ENCODE data around the gene GLYAT. TPM values are rescaled to one million over a fixed set of nuclear protein-coding genes. Genes with fewer than 3 reads are reported as not detected.

GLYAT gene
- total RNA-seq, 1 donor: not detected

DNA sequence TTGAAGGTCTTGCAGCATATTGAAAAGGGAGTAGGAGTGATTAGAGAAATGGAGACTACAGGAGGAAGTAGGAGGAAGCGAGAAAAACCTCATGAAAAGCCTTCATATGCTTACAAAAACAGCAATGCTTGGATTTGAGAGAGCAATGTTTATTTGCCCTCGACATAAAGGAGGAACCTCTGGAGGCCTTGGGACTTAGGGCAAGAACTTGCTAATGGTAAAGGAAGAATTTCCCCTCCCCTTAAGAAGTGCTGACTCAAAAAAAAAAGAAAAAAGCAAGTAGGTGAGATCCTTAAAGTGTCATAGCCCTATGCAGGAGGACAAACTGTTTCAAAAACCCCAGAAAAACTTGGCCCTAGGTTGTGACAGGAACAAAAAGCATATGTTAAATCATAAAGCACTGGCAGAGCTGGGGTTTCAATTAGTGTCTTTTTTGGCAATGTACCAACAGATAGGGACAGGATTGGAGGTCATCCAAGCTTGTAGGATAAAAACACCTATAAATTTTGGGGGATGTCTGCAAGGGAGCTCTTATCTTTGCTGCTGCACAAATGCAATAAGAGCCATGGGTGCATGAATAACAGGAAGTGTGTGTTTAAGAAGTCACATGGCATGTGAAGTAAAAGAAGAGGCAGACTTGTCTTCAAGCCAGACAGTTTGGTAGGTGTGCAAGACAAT lies 4.9 kb downstream of the GLYAT start:
- no peak overlapping the region for H3K27ac ChIP-seq (ENCODE audit: low read depth, low read length)

DNA sequence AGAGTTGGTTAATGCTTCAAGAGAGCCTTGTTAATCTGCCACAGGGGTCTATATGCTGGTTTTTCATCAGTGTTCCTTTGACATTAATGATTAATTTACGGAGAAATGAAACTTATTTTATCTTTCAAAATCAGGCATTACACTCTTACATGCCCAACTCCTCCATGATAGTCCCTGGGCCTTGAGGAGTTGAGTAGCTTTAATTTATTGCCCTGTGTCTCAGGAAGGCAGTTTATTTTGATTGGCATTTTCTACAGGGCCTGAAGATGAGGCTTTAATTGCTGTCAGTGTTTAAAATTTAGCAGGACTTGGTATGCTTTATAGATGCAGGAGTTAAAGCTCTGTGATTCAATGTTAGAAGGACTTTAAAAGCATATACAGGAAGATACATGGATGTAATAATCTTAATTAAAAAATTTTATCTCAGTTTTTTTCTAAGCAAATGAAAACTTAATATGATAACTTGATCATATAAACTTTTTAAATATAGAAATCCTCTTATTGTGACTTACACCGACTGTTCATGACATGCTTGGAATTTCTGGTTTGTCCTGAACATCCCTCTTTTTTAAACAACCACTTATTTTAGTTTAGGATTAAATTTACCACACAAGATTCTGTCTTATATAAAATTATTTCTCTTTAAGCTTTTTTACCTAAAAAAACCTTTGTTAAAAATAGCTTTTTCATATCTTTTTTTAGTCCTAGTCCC lies 12.2 kb downstream of the GLYAT start:
- Histone ChIP-seq H3K4me3 (ENCODE audit: insufficient read depth, low read length) (no peak overlapping the region), H3K27ac (ENCODE audit: low read depth, low read length) (no peak overlapping the region), H3K9me3 (ENCODE audit: low read depth, low read length) (no peaks in the 10 kb centered on the region), H3K4me2 (ENCODE audit: insufficient read depth, low read length) (no peak overlapping the region), H3K36me3 (ENCODE audit: insufficient read depth, low read length) (no peaks in the 10 kb centered on the region), H3K27me3 (ENCODE audit: insufficient read depth, low read length) (no peaks in the 10 kb centered on the region), H3K79me2 (ENCODE audit: insufficient read depth, low read length) (no peaks in the 10 kb centered on the region), H3K4me1 (ENCODE audit: insufficient read depth, low read length) (no peaks in the 10 kb centered on the region), H2AFZ (ENCODE audit: low read length) (no peak overlapping the region), H4K20me1 (ENCODE audit: insufficient read depth, low read length) (no peaks in the 10 kb centered on the region)
- TF ChIP-seq, protein P1, sequence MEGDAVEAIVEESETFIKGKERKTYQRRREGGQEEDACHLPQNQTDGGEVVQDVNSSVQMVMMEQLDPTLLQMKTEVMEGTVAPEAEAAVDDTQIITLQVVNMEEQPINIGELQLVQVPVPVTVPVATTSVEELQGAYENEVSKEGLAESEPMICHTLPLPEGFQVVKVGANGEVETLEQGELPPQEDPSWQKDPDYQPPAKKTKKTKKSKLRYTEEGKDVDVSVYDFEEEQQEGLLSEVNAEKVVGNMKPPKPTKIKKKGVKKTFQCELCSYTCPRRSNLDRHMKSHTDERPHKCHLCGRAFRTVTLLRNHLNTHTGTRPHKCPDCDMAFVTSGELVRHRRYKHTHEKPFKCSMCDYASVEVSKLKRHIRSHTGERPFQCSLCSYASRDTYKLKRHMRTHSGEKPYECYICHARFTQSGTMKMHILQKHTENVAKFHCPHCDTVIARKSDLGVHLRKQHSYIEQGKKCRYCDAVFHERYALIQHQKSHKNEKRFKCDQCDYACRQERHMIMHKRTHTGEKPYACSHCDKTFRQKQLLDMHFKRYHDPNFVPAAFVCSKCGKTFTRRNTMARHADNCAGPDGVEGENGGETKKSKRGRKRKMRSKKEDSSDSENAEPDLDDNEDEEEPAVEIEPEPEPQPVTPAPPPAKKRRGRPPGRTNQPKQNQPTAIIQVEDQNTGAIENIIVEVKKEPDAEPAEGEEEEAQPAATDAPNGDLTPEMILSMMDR (IDR thresholded peaks at IDR 0.05; ENCODE audit: extremely low read depth, low read depth, low read length): no peak
- no peak for DNase-seq (ENCODE audit: insufficient read length, low spot score, missing footprints)

More for the DNA sequence above, 4.9 kb downstream of the GLYAT start:
- H4K20me1 ChIP-seq (ENCODE audit: insufficient read depth, low read length): no peaks in the 10 kb centered on the region
- H3K4me1 ChIP-seq (ENCODE audit: insufficient read depth, low read length): no peaks in the 10 kb centered on the region
- no peak for DNase-seq (ENCODE audit: insufficient read length, low spot score, missing footprints)
- no peaks in the 10 kb centered on the region for H3K79me2 ChIP-seq (ENCODE audit: insufficient read depth, low read length)
- H2AFZ ChIP-seq (ENCODE audit: low read length): no peak overlapping the region
- H3K27me3 ChIP-seq (ENCODE audit: insufficient read depth, low read length): no peaks in the 10 kb centered on the region
- no peak overlapping the region for H3K4me2 ChIP-seq (ENCODE audit: insufficient read depth, low read length)
- TF ChIP-seq, protein P1 (IDR thresholded peaks at IDR 0.05; ENCODE audit: extremely low read depth, low read depth, low read length): no peak
- no peaks in the 10 kb centered on the region for H3K36me3 ChIP-seq (ENCODE audit: insufficient read depth, low read length)
- H3K4me3 ChIP-seq (ENCODE audit: insufficient read depth, low read length): no peak overlapping the region
- H3K9me3 ChIP-seq (ENCODE audit: low read depth, low read length): no peaks in the 10 kb centered on the region

DNA sequence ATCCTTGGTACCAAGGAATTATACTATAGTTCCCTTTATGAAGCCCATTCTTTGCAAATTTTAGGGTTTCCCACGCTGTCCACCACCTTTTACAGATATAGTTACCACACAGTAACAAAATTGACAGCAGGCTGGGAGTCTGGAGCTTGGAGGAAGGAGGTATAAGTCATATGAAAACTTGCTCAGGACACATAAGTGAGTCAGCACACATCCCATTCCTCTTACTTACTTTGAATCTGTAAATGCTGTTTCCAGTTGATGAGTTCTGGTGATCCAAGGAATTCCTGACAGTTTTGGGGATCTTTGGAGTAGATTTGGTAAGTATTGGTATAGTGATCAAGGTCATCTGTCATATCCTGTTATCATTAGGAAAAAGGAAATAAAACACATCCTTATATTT lies 19.2 kb downstream of the GLYAT start:
- Histone ChIP-seq H3K27me3 (ENCODE audit: insufficient read depth, low read length) (no peaks in the 10 kb centered on the region), H3K36me3 (ENCODE audit: insufficient read depth, low read length) (no peaks in the 10 kb centered on the region), H2AFZ (ENCODE audit: low read length) (no peak overlapping the region), H3K79me2 (ENCODE audit: insufficient read depth, low read length) (no peaks in the 10 kb centered on the region), H3K9me3 (ENCODE audit: low read depth, low read length) (no peaks in the 10 kb centered on the region), H3K27ac (ENCODE audit: low read depth, low read length) (no peak overlapping the region), H4K20me1 (ENCODE audit: insufficient read depth, low read length) (no peaks in the 10 kb centered on the region), H3K4me1 (ENCODE audit: insufficient read depth, low read length) (no peaks in the 10 kb centered on the region), H3K4me2 (ENCODE audit: insufficient read depth, low read length) (no peak overlapping the region), H3K4me3 (ENCODE audit: insufficient read depth, low read length) (no peak overlapping the region)
- no peak for DNase-seq (ENCODE audit: insufficient read length, low spot score, missing footprints)
- TF ChIP-seq, protein P1 (IDR thresholded peaks at IDR 0.05; ENCODE audit: extremely low read depth, low read depth, low read length): no peak

DNA sequence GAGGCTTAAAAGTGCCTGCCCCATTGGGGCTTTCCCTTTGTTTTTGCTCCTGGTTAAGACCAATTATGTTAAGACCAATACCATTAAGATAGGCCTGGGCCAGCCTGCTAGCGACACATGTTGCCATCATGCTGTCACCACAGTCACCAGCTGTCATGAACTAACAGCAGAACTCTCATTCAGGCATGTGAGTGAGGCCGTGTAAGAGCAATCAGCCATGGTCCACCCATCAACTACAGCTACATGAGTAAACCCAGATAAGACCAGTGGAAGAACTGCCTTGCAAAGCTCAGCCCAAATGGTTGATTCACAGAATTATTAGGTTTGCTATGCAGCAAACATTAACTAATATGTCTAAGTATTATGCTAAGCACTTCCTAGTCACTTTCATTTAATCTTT lies 19.9 kb downstream of the GLYAT start:
- no peaks in the 10 kb centered on the region for H3K27me3 ChIP-seq (ENCODE audit: insufficient read depth, low read length)
- H3K4me2 ChIP-seq (ENCODE audit: insufficient read depth, low read length): no peak overlapping the region
- H4K20me1 ChIP-seq (ENCODE audit: insufficient read depth, low read length): no peaks in the 10 kb centered on the region
- H3K4me1 ChIP-seq (ENCODE audit: insufficient read depth, low read length): no peaks in the 10 kb centered on the region
- DNase-seq (ENCODE audit: insufficient read length, low spot score, missing footprints): no peak
- TF ChIP-seq, protein P1 (IDR thresholded peaks at IDR 0.05; ENCODE audit: extremely low read depth, low read depth, low read length): no peak
- H3K36me3 ChIP-seq (ENCODE audit: insufficient read depth, low read length): no peaks in the 10 kb centered on the region
- no peak overlapping the region for H3K27ac ChIP-seq (ENCODE audit: low read depth, low read length)
- H2AFZ ChIP-seq (ENCODE audit: low read length): no peak overlapping the region
- H3K9me3 ChIP-seq (ENCODE audit: low read depth, low read length): no peaks in the 10 kb centered on the region
- no peak overlapping the region for H3K4me3 ChIP-seq (ENCODE audit: insufficient read depth, low read length)
- no peaks in the 10 kb centered on the region for H3K79me2 ChIP-seq (ENCODE audit: insufficient read depth, low read length)
